SK-N-SH (cell line): ENCODE measurements around the gene DDX21.
"Not testable (repeated sequence)": the region's sequence is repeated elsewhere in the genome, so short reads cannot be mapped to it uniquely, and the experiment has no call there.

Source experiments
- CHD2 ChIP-seq: fragments of 150-350 bp; IDR thresholded peaks from 2 replicates; pipeline ENCODE4 v1.6.1; 2018; ENCODE audit warnings: low read length; ENCODE audit not compliant: partially characterized antibody
- CTCF ChIP-seq: fragments of 200-600 bp; sonication (generic); IDR thresholded peaks from 2 replicates; pipeline ENCODE4 v1.6.1; 2017; ENCODE audit warnings: antibody characterized with exemption, mild to moderate bottlenecking, moderate library complexity
- TAF1 ChIP-seq: IDR thresholded peaks from 2 replicates; pipeline ENCODE4 v1.6.1; 2012; ENCODE audit warnings: low read depth, mild to moderate bottlenecking, low read length, moderate library complexity, borderline replicate concordance
- YY1 ChIP-seq: IDR thresholded peaks from 2 replicates; pipeline ENCODE4 v1.4.0; 2012; ENCODE audit warnings: low read depth, mild to moderate bottlenecking
- ZBTB33 ChIP-seq: IDR thresholded peaks from 2 replicates; pipeline ENCODE4 v1.4.0; 2012; ENCODE audit warnings: low read depth, borderline replicate concordance

- not testable (repeated sequence) for TF ChIP-seq CHD2, YY1, TAF1, ZBTB33, CTCF
Measured at GRCh38 chr10:68929157-68929556, 26.8 kb upstream of the DDX21 start.
